Measurements from ENCODE around the gene MRPL24.

The MRPL24 gene

GRCh38 chr1:156692441-156692924, 48.4 kb downstream of the MRPL24 start:
- no peaks in the 10 kb centered on the region for H3K36me3 ChIP-seq (replicated peaks; ENCODE audit: insufficient read depth, low read length)
- no peaks in the 10 kb centered on the region for H3K79me2 ChIP-seq (ENCODE audit: low read length)
- H3K9me3 ChIP-seq (replicated peaks; ENCODE audit: insufficient read depth, low read length): no peaks in the 10 kb centered on the region
- H3K4me2 ChIP-seq (ENCODE audit: low read depth, low read length): no peak overlapping the region
- TF ChIP-seq EZH2phosphoT487 (IDR thresholded peaks at IDR 0.05; ENCODE audit: low read length) (no peak), CTCF (IDR thresholded peaks at IDR 0.05; ENCODE audit: low read length) (no peak), EZH2 (optimal IDR thresholded peaks at IDR 0.05; ENCODE audit: low read depth, low read length) (no peak)
- no peak overlapping the region for H3K4me3 ChIP-seq (ENCODE audit: low read length)
- H4K20me1 ChIP-seq (ENCODE audit: insufficient read depth, low read length): no peaks in the 10 kb centered on the region
- no peak overlapping the region for H3K9ac ChIP-seq (ENCODE audit: low read length)
- peaks cover 76% of the 10 kb centered on the region for H3K27me3 ChIP-seq (replicated peaks; ENCODE audit: insufficient read depth, low read length)
- H3F3A ChIP-seq (ENCODE audit: insufficient read depth, low read length): no peaks in the 10 kb centered on the region
- H3K4me1 ChIP-seq (ENCODE audit: low read length): no peaks in the 10 kb centered on the region
- no peak overlapping the region for H2AFZ ChIP-seq (ENCODE audit: low read length)
- no peak overlapping the region for H3K27ac ChIP-seq (ENCODE audit: low read length)
- H3K9me2 ChIP-seq (replicated peaks; ENCODE audit: insufficient read depth, low read length): no peaks in the 10 kb centered on the region
- DNase-seq: no peak

- H3K4me1 ChIP-seq (ENCODE audit: low read length): no peaks in the 10 kb centered on the region
- H3K9ac ChIP-seq (ENCODE audit: low read length): no peak overlapping the region
- no peak overlapping the region for H3K4me3 ChIP-seq (ENCODE audit: low read length)
- H3K27me3 ChIP-seq (replicated peaks; ENCODE audit: insufficient read depth, low read length): peaks cover 69% of the 10 kb centered on the region
- no peaks in the 10 kb centered on the region for H3K9me2 ChIP-seq (replicated peaks; ENCODE audit: insufficient read depth, low read length)
- H3K36me3 ChIP-seq (replicated peaks; ENCODE audit: insufficient read depth, low read length): no peaks in the 10 kb centered on the region
- H3K9me3 ChIP-seq (replicated peaks; ENCODE audit: insufficient read depth, low read length): no peaks in the 10 kb centered on the region
- H4K20me1 ChIP-seq (ENCODE audit: insufficient read depth, low read length): no peaks in the 10 kb centered on the region
- no peak overlapping the region for H2AFZ ChIP-seq (ENCODE audit: low read length)
- H3K27ac ChIP-seq (ENCODE audit: low read length): no peak overlapping the region
- no peak for TF ChIP-seq CTCF (IDR thresholded peaks at IDR 0.05; ENCODE audit: low read length)
- TF ChIP-seq EZH2phosphoT487 (IDR thresholded peaks at IDR 0.05; ENCODE audit: low read length): no peak; the same call in 1 of the 2 replicates
- peak; percentile 80 for TF ChIP-seq EZH2 (optimal IDR thresholded peaks at IDR 0.05; ENCODE audit: low read depth, low read length)
- H3F3A ChIP-seq (ENCODE audit: insufficient read depth, low read length): no peaks in the 10 kb centered on the region
- no peaks in the 10 kb centered on the region for H3K79me2 ChIP-seq (ENCODE audit: low read length)
- DNase-seq: no peak
- H3K4me2 ChIP-seq (ENCODE audit: low read depth, low read length): no peak overlapping the region
Measured at GRCh38 chr1:156691665-156692440, 49.0 kb downstream of the MRPL24 start.

- Histone ChIP-seq H3K9ac (ENCODE audit: low read length) (no peak overlapping the region), H3K36me3 (replicated peaks; ENCODE audit: insufficient read depth, low read length) (no peaks in the 10 kb centered on the region), H4K20me1 (ENCODE audit: insufficient read depth, low read length) (no peaks in the 10 kb centered on the region), H3K27me3 (replicated peaks; ENCODE audit: insufficient read depth, low read length) (peaks cover 64% of the 10 kb centered on the region), H3K9me2 (replicated peaks; ENCODE audit: insufficient read depth, low read length) (no peaks in the 10 kb centered on the region), H3K4me1 (ENCODE audit: low read length) (no peaks in the 10 kb centered on the region), H3K4me2 (ENCODE audit: low read depth, low read length) (no peak overlapping the region), H3K27ac (ENCODE audit: low read length) (no peak overlapping the region), H3K79me2 (ENCODE audit: low read length) (no peaks in the 10 kb centered on the region), H2AFZ (ENCODE audit: low read length) (no peak overlapping the region), H3K4me3 (ENCODE audit: low read length) (no peak overlapping the region), H3F3A (ENCODE audit: insufficient read depth, low read length) (no peaks in the 10 kb centered on the region), H3K9me3 (replicated peaks; ENCODE audit: insufficient read depth, low read length) (no peaks in the 10 kb centered on the region)
- no peak for DNase-seq
- TF ChIP-seq EZH2phosphoT487 (IDR thresholded peaks at IDR 0.05; ENCODE audit: low read length) (no peak), EZH2 (optimal IDR thresholded peaks at IDR 0.05; ENCODE audit: low read depth, low read length) (no peak), CTCF (IDR thresholded peaks at IDR 0.05; ENCODE audit: low read length) (no peak)
Measured at GRCh38 chr1:156691191-156691590, 49.7 kb downstream of the MRPL24 start.

All from MM.1S (cell line).